Posterior cingulate gyrus (tissue), 11 donors: ENCODE data around the gene PLG.
"Not testable (repeated sequence)": the region's sequence is repeated elsewhere in the genome, so short reads cannot be mapped to it uniquely, and the experiment has no call there.

Experiments
- DNase-seq, 10 donors: peaks; one replicate each; pipeline versions ENCODE4 v3.0.0 to v3.0.0-alpha.2; 2020 to 2021; ENCODE audit warnings: mixed read lengths in 3 of 10
- intact Hi-C: fragments of 100-400 bp; cut with DNase I; formaldehyde crosslinking; loops from one replicate; pipeline ENCODE4 v1.15.1; 2023

The PLG gene

DNA sequence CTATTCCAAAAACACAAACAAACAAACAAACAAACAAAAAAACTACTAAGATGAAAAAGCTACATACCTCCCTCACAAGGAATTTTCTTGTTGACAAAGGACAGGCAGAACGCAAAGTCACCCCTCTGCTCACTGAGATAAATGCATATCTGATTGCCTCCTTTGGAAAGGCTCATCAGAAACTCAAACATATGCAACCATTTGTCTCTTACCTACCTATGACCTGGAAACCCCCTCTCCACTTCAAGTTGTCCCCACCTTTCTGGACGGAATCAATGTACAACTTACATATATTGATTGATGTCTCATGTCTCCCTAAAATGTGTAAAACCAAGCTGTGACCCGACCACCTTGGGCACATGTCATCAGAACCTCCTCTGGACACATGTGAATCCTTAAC lies 100.0 kb downstream of the PLG start:
- intact Hi-C loops, DNase-seq: not testable (repeated sequence)
